ENCODE data around the gene CDAN1. TPM values are rescaled to one million over a fixed set of nuclear protein-coding genes. Genes with fewer than 3 reads are reported as not detected.

The CDAN1 gene
- total RNA-seq, 1 donor from 2014 or later, result 36.4 TPM

DNA sequence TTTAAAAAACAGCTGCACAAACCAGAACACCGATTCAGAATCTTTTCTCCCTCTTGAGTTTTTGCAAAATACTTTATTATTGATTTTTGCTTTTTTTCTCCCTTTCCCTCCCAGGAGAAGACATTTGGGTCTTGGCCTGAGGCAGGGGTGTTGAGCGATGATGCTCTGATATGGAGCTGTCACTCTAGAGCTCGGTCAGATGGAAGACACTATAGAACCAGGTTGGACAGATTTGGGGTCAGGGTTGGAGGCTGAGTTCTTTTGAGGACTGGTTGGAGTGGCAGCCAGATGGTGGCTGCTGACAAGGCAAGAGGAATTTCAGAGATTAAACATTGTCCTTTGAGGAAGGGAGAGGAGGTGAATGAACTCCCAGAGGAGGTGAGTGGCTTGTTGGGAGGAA lies 16.9 kb downstream of the CDAN1 start:
- TF ChIP-seq, protein P1, sequence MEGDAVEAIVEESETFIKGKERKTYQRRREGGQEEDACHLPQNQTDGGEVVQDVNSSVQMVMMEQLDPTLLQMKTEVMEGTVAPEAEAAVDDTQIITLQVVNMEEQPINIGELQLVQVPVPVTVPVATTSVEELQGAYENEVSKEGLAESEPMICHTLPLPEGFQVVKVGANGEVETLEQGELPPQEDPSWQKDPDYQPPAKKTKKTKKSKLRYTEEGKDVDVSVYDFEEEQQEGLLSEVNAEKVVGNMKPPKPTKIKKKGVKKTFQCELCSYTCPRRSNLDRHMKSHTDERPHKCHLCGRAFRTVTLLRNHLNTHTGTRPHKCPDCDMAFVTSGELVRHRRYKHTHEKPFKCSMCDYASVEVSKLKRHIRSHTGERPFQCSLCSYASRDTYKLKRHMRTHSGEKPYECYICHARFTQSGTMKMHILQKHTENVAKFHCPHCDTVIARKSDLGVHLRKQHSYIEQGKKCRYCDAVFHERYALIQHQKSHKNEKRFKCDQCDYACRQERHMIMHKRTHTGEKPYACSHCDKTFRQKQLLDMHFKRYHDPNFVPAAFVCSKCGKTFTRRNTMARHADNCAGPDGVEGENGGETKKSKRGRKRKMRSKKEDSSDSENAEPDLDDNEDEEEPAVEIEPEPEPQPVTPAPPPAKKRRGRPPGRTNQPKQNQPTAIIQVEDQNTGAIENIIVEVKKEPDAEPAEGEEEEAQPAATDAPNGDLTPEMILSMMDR (IDR thresholded peaks at IDR 0.05; ENCODE audit: unreplicated experiment), result no peak
- no peaks in the 10 kb centered on the region for H3K27me3 Mint-ChIP-seq
- peaks cover 2% of the 10 kb centered on the region for H3K36me3 Mint-ChIP-seq (ENCODE audit: insufficient read depth)
- DNase-seq (ENCODE audit: low spot score, unreplicated experiment), result no peak
- peaks cover 7% of the 10 kb centered on the region for H3K4me1 Mint-ChIP-seq (ENCODE audit: low read depth)
- no peaks in the 10 kb centered on the region for H3K9me3 Mint-ChIP-seq (ENCODE audit: low read depth)
- H3K27ac Mint-ChIP-seq, result peak overlapping the region; percentile 54
- no peak overlapping the region for H3K4me3 Mint-ChIP-seq (ENCODE audit: low read depth)

DNA sequence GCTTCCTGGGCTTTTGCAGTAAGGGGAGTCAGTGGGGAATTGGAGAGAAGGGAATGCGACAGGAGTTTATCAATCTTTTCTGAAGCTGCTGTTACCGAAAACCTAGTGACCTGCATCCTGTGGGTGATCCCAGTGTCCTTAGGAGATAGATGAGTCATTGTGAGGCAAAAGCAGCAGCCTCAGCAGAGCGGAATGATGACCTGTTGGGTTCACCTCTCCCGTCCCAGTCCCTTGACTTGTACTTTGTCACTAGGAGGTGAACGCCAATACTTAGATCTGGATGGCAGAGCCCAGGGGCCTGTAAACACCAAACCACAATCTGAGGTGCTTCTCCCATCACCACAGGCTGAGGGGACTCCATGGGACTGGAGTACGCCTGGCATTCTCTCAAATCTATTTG lies 17.9 kb downstream of the CDAN1 start:
- H3K27me3 Mint-ChIP-seq, result no peaks in the 10 kb centered on the region
- DNase-seq (ENCODE audit: low spot score, unreplicated experiment), result no peak

DNA sequence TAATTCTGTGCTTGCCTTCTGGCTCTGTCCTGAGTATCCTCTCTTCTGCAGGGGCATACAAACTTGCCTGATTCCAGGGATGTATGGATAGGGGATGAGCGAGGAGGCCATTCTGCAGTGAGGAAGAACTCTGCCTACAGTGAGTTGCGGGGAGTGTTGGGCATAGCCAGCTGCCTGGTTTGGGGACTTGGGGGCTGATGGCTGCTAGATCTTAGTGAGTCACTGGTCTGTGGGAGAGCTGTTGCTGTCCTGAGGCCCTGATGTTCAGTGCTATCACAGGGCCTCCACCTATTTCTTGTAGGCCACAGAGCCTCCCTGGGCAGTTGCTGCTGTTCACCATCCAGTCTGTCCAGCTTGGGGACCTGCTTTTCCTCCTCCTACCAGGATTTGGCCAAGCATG lies 20.3 kb downstream of the CDAN1 start:
- H3K27ac Mint-ChIP-seq, result no peak overlapping the region
- peaks cover 1% of the 10 kb centered on the region for H3K36me3 Mint-ChIP-seq (ENCODE audit: insufficient read depth)
- H3K4me1 Mint-ChIP-seq (ENCODE audit: low read depth), result peaks cover 2% of the 10 kb centered on the region
- no peak for DNase-seq (ENCODE audit: low spot score, unreplicated experiment)
- no peaks in the 10 kb centered on the region for H3K9me3 Mint-ChIP-seq (ENCODE audit: low read depth)
- H3K4me3 Mint-ChIP-seq (ENCODE audit: low read depth), result no peak overlapping the region
- TF ChIP-seq, protein P1 (IDR thresholded peaks at IDR 0.05; ENCODE audit: unreplicated experiment), result no peak
- no peaks in the 10 kb centered on the region for H3K27me3 Mint-ChIP-seq

More for the DNA sequence above, 17.9 kb downstream of the CDAN1 start:
- TF ChIP-seq, protein P1 (IDR thresholded peaks at IDR 0.05; ENCODE audit: unreplicated experiment), result no peak
- Mint-ChIP-seq H3K4me1 (ENCODE audit: low read depth) (peaks cover 8% of the 10 kb centered on the region), H3K27ac (no peak overlapping the region), H3K36me3 (ENCODE audit: insufficient read depth) (peaks cover 2% of the 10 kb centered on the region), H3K9me3 (ENCODE audit: low read depth) (no peaks in the 10 kb centered on the region), H3K4me3 (ENCODE audit: low read depth) (no peak overlapping the region)

DNA sequence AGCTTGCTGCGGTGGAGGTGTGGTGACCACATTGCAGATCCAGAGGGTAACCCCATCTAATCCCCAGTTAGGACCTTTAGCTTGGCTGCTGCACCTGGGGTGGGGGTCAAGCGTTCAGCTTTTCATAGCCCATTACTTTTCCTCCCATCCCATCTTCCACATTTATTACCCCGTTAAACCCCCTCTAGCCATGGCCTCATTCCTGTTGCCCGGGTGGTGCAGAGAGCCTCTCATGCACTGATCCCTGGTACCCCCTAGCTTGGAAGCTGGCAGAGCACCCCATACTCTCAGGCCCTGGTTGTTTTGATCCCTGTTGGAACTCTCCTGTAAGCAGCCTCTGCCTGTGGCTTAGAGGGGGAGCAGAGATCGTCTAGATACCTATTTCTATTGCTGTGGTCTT lies 20.8 kb downstream of the CDAN1 start:
- H3K27me3 Mint-ChIP-seq, result no peaks in the 10 kb centered on the region
- TF ChIP-seq, protein P1 (IDR thresholded peaks at IDR 0.05; ENCODE audit: unreplicated experiment), result no peak
- no peak for DNase-seq (ENCODE audit: low spot score, unreplicated experiment)
- H3K27ac Mint-ChIP-seq, result no peak overlapping the region
- H3K4me3 Mint-ChIP-seq (ENCODE audit: low read depth), result no peak overlapping the region
- no peaks in the 10 kb centered on the region for H3K9me3 Mint-ChIP-seq (ENCODE audit: low read depth)
- peaks cover 2% of the 10 kb centered on the region for H3K4me1 Mint-ChIP-seq (ENCODE audit: low read depth)
- H3K36me3 Mint-ChIP-seq (ENCODE audit: insufficient read depth), result peaks cover 1% of the 10 kb centered on the region

DNA sequence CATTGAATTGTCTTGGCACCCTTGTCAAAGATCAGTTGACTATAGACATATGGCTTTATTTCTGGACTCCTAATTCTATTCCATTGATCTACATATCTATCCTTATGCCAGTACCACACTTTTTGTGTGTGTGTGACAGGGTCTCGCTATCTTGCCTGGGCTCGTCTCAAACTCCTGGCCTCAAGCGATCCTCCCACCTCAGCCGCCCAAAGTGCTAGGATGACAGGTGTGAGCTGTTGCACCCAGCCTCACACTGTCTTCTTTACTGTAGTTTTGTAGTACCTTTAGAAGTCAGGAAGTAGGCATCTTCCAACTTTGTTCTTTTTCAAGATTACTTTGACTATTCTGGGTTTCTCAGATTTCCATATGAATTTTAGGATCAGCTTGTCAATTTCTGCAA lies 24.3 kb downstream of the CDAN1 start:
- Mint-ChIP-seq H3K4me3 (ENCODE audit: low read depth) (no peak overlapping the region), H3K9me3 (ENCODE audit: low read depth) (no peaks in the 10 kb centered on the region), H3K27me3 (no peaks in the 10 kb centered on the region), H3K4me1 (ENCODE audit: low read depth) (peaks cover 2% of the 10 kb centered on the region), H3K27ac (no peak overlapping the region), H3K36me3 (ENCODE audit: insufficient read depth) (no peaks in the 10 kb centered on the region)
- TF ChIP-seq, protein P1 (IDR thresholded peaks at IDR 0.05; ENCODE audit: unreplicated experiment), result no peak
- DNase-seq (ENCODE audit: low spot score, unreplicated experiment), result no peak

Data from progenitor cell of endocrine pancreas (in vitro differentiated cells).